Transverse colon (tissue), 3 donors: ENCODE measurements around the gene APOLD1.

Experiments
- EP300 ChIP-seq: sonication (generic); formaldehyde crosslinking; IDR thresholded peaks from one replicate; pipeline ENCODE4 v1.6.1; 2017; ENCODE audit warnings: antibody characterized with exemption, low read depth
- POLR2A ChIP-seq: fragments of 450-650 bp; IDR thresholded peaks from one replicate; pipeline ENCODE4 v1.6.1; 2016; ENCODE audit warnings: antibody characterized with exemption, mild to moderate bottlenecking, moderate library complexity
- TF ChIP-seq, protein P1 (sequence below), 5 experiments: fragments of 200-600 bp in 3 of 5; fragments of 450-650 bp in 2 of 5; sonication (generic) in 3 of 5; IDR thresholded peaks; 1 replicate in 2 of 5; 2 replicates in 3 of 5; pipeline ENCODE4 v1.5.1; 2016 to 2017; ENCODE audit warnings: antibody characterized with exemption in 5 of 5, inconsistent platforms in 3 of 5, mild to moderate bottlenecking in 2 of 5, moderate library complexity in 1 of 5

DNA sequence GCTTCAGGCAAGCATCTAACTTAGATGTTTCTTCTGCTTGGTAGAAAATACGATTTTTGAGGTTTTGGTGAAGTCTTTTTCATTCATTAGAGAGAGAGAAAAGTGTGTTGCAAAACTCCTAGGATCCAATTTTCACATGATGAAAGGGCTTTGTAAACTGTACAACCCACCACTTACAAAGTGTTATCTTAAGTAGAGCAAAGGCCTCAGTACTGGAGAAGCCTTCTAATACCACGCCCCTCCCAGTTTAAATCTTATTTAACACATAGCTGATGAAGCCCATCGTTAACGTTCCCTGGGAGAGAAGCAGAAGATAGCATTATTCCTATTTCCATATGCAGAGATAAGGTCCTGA is 869 bp downstream of the APOLD1 start:
- TF ChIP-seq POLR2A, result no peak
- TF ChIP-seq, protein P1, sequence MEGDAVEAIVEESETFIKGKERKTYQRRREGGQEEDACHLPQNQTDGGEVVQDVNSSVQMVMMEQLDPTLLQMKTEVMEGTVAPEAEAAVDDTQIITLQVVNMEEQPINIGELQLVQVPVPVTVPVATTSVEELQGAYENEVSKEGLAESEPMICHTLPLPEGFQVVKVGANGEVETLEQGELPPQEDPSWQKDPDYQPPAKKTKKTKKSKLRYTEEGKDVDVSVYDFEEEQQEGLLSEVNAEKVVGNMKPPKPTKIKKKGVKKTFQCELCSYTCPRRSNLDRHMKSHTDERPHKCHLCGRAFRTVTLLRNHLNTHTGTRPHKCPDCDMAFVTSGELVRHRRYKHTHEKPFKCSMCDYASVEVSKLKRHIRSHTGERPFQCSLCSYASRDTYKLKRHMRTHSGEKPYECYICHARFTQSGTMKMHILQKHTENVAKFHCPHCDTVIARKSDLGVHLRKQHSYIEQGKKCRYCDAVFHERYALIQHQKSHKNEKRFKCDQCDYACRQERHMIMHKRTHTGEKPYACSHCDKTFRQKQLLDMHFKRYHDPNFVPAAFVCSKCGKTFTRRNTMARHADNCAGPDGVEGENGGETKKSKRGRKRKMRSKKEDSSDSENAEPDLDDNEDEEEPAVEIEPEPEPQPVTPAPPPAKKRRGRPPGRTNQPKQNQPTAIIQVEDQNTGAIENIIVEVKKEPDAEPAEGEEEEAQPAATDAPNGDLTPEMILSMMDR (IDR thresholded peaks at IDR 0.05), result no peak
- TF ChIP-seq EP300, result no peak
